Endothelial cell (in vitro differentiated cells): ENCODE measurements around the gene ACHE. TPM values are rescaled to one million over a fixed set of nuclear protein-coding genes. Genes with fewer than 3 reads are reported as not detected.
"Not testable (repeated sequence)": the region's sequence is repeated elsewhere in the genome, so short reads cannot be mapped to it uniquely, and the experiment has no call there.

Source experiments
- DNase-seq: peaks from one replicate; pipeline ENCODE4 v3.0.0; 2021; ENCODE audit warnings: low spot score
- H3K27ac Mint-ChIP-seq: one replicate; pipeline ENCODE4 v1.8.0; 2021; ENCODE audit warnings: mixed read lengths, inconsistent platforms; ENCODE audit not compliant: unreplicated experiment
- H3K27me3 Mint-ChIP-seq: one replicate; pipeline ENCODE4 v1.8.0; 2021; ENCODE audit warnings: mild to moderate bottlenecking, moderate library complexity, mixed read lengths, inconsistent platforms; ENCODE audit not compliant: unreplicated experiment
- H3K36me3 Mint-ChIP-seq: one replicate; pipeline ENCODE4 v1.8.0; 2021; ENCODE audit warnings: mild to moderate bottlenecking, low read depth, mixed read lengths, inconsistent platforms; ENCODE audit not compliant: unreplicated experiment
- H3K4me1 Mint-ChIP-seq: one replicate; pipeline ENCODE4 v1.8.0; 2021; ENCODE audit warnings: mild to moderate bottlenecking, mixed read lengths, inconsistent platforms; ENCODE audit not compliant: unreplicated experiment
- H3K4me3 Mint-ChIP-seq: one replicate; pipeline ENCODE4 v1.8.0; 2021; ENCODE audit warnings: mild to moderate bottlenecking, mixed read lengths, inconsistent platforms; ENCODE audit not compliant: unreplicated experiment
- H3K9me3 Mint-ChIP-seq: one replicate; pipeline ENCODE4 v1.8.0; 2021; ENCODE audit warnings: mixed read lengths, inconsistent platforms; ENCODE audit not compliant: unreplicated experiment
- CTCF ChIP-seq: fragments of 200-600 bp; sonication (generic); IDR thresholded peaks from one replicate; pipeline ENCODE4 v1.5.0; 2021; ENCODE audit warnings: antibody characterized with exemption; ENCODE audit not compliant: unreplicated experiment
- total RNA-seq: library from RNA; stranded (reverse); fragmentation: NEBNext Ultra II Directional; extraction: Animal tissue kit (Norgen Biotek cat#: 25700); gene quantifications from one replicate; pipeline ENCODE4 v1.2.1, GENCODE V29; 2021; ENCODE audit not compliant: unreplicated experiment

Gene ACHE
- total RNA-seq, 1 donor from 2014 or later = 3.0 TPM

GRCh38 chr7:100933734-100934133, 38.0 kb upstream of the ACHE start:
- no peaks in the 10 kb centered on the region for H3K9me3 Mint-ChIP-seq
- no peak overlapping the region for H3K4me3 Mint-ChIP-seq
- H3K27ac Mint-ChIP-seq = no peak overlapping the region
- TF ChIP-seq CTCF = no peak
- no peaks in the 10 kb centered on the region for H3K4me1 Mint-ChIP-seq
- DNase-seq = no peak
- H3K27me3 Mint-ChIP-seq = peaks cover 3% of the 10 kb centered on the region
- H3K36me3 Mint-ChIP-seq = peaks cover 3% of the 10 kb centered on the region

GRCh38 chr7:100929808-100930174, 34.1 kb upstream of the ACHE start:
- Mint-ChIP-seq H3K9me3 (no peaks in the 10 kb centered on the region), H3K4me3 (no peak overlapping the region), H3K27me3 (peaks cover 6% of the 10 kb centered on the region), H3K4me1 (no peaks in the 10 kb centered on the region), H3K27ac (no peak overlapping the region), H3K36me3 (peaks cover 3% of the 10 kb centered on the region)
- TF ChIP-seq CTCF = no peak
- no peak for DNase-seq

GRCh38 chr7:100923616-100924015, 27.9 kb upstream of the ACHE start:
- H3K9me3 Mint-ChIP-seq, H3K36me3 Mint-ChIP-seq, H3K27me3 Mint-ChIP-seq, DNase-seq, H3K27ac Mint-ChIP-seq, H3K4me3 Mint-ChIP-seq, H3K4me1 Mint-ChIP-seq: not testable (repeated sequence)

GRCh38 chr7:100921039-100921438, 25.4 kb upstream of the ACHE start:
- no peak for DNase-seq
- Mint-ChIP-seq H3K4me3 (no peak overlapping the region), H3K9me3 (peaks cover 4% of the 10 kb centered on the region), H3K27me3 (peaks cover 2% of the 10 kb centered on the region), H3K4me1 (no peaks in the 10 kb centered on the region), H3K36me3 (no peaks in the 10 kb centered on the region), H3K27ac (no peak overlapping the region)
- TF ChIP-seq CTCF = no peak

- not testable (repeated sequence) for H3K4me3 Mint-ChIP-seq, H3K4me1 Mint-ChIP-seq, H3K27ac Mint-ChIP-seq, DNase-seq, H3K27me3 Mint-ChIP-seq, H3K9me3 Mint-ChIP-seq, H3K36me3 Mint-ChIP-seq
These were observed 24.2 kb upstream of the ACHE start for GRCh38 chr7:100919779-100920437.

GRCh38 chr7:100919335-100919734, 23.6 kb upstream of the ACHE start:
- not testable (repeated sequence) for H3K27ac Mint-ChIP-seq, H3K4me3 Mint-ChIP-seq, DNase-seq, H3K4me1 Mint-ChIP-seq, H3K36me3 Mint-ChIP-seq, H3K9me3 Mint-ChIP-seq, H3K27me3 Mint-ChIP-seq
